ENCODE measurements around the gene TMEM63B. TPM values are rescaled to one million over a fixed set of nuclear protein-coding genes. Genes with fewer than 3 reads are reported as not detected.
A peak's percentile ranks its signal among the peaks of the same experiment; 100 is the strongest.

Gene TMEM63B
- total and polyA plus RNA-seq, 4 donors = 49.0 to 94.5 (median 88.3) TPM

- Histone ChIP-seq H3K4me3 (no peak overlapping the region), H3K9ac (ENCODE audit: insufficient read depth in 1 of 2, low read length in 2 of 2) (no peak overlapping the region), H3K9me3 (ENCODE audit: control insufficient read depth in 4 of 4, insufficient read depth in 3 of 4, low read length in 3 of 4) (no peaks in the 10 kb centered on the region), H3K4me1 (ENCODE audit: control insufficient read depth in 5 of 5, insufficient read depth in 5 of 5, low read length in 5 of 5) (peaks cover 0 to 6% (median 0%) of the 10 kb centered on the region in 5 donors), H3K27ac (ENCODE audit: low read depth in 1 of 2, low read length in 1 of 2) (no peak overlapping the region), H3K27me3 (ENCODE audit: control insufficient read depth in 3 of 3, insufficient read depth in 3 of 3, low read length in 2 of 3) (peaks cover 0 to 3% (median 0%) of the 10 kb centered on the region in 3 donors), H3K36me3 (ENCODE audit: control insufficient read depth in 4 of 4, insufficient read depth in 4 of 4, low read length in 4 of 4) (no peaks in the 10 kb centered on the region)
- DNase-seq (no peak), ATAC-seq (ENCODE audit: insufficient read depth, low FRiP score) (no peak)
- no peak for TF ChIP-seq CTCF (IDR thresholded peaks at IDR 0.05; ENCODE audit: control extremely low read depth, extremely low read depth)
- 72 to 82% methylated on average over 15 of the region's 15 CpGs for WGBS, 2 donors
Observed at GRCh38 chr6:44176130-44176761, 48.9 kb downstream of the TMEM63B start.

- 44 to 56% methylated on average over 24 of the region's 24 CpGs for WGBS, 2 donors
- H3K36me3 ChIP-seq (ENCODE audit: control insufficient read depth in 4 of 4, insufficient read depth in 4 of 4, low read length in 4 of 4) = no peaks in the 10 kb centered on the region
- no peak overlapping the region for H3K9ac ChIP-seq (ENCODE audit: insufficient read depth in 1 of 2, low read length in 2 of 2)
- DNase-seq (no peak), ATAC-seq (ENCODE audit: insufficient read depth, low FRiP score) (no peak)
- H3K27me3 ChIP-seq (ENCODE audit: control insufficient read depth in 3 of 3, insufficient read depth in 3 of 3, low read length in 2 of 3) = peaks cover 0 to 3% (median 0%) of the 10 kb centered on the region in 3 donors
- H3K4me1 ChIP-seq (ENCODE audit: control insufficient read depth in 5 of 5, insufficient read depth in 5 of 5, low read length in 5 of 5) = peaks cover 0 to 6% (median 0%) of the 10 kb centered on the region in 5 donors
- no peak overlapping the region for H3K27ac ChIP-seq (ENCODE audit: low read depth in 1 of 2, low read length in 1 of 2)
- no peak for TF ChIP-seq CTCF (IDR thresholded peaks at IDR 0.05; ENCODE audit: control extremely low read depth, extremely low read depth)
- no peaks in the 10 kb centered on the region for H3K9me3 ChIP-seq (ENCODE audit: control insufficient read depth in 4 of 4, insufficient read depth in 3 of 4, low read length in 3 of 4)
- H3K4me3 ChIP-seq = no peak overlapping the region
Observed at GRCh38 chr6:44176762-44177509, 49.6 kb downstream of the TMEM63B start.

- no peak overlapping the region for H3K27ac ChIP-seq (ENCODE audit: low read depth in 1 of 2, low read length in 1 of 2)
- 76 to 87% methylated on average over 13 of the region's 13 CpGs for WGBS, 2 donors
- no peaks in the 10 kb centered on the region for H3K9me3 ChIP-seq (ENCODE audit: control insufficient read depth in 4 of 4, insufficient read depth in 3 of 4, low read length in 3 of 4)
- peak; percentile 41 for ATAC-seq (ENCODE audit: insufficient read depth, low FRiP score)
- no peak overlapping the region for H3K4me3 ChIP-seq
- peak in 2 of 3 donors; percentile 22 to 25 for DNase-seq
- peaks cover 0 to 4% (median 0%) of the 10 kb centered on the region in 5 donors for H3K4me1 ChIP-seq (ENCODE audit: control insufficient read depth in 5 of 5, insufficient read depth in 5 of 5, low read length in 5 of 5)
- H3K36me3 ChIP-seq (ENCODE audit: control insufficient read depth in 4 of 4, insufficient read depth in 4 of 4, low read length in 4 of 4) = no peaks in the 10 kb centered on the region
- H3K9ac ChIP-seq (ENCODE audit: insufficient read depth in 1 of 2, low read length in 2 of 2) = no peak overlapping the region
- H3K27me3 ChIP-seq (ENCODE audit: control insufficient read depth in 3 of 3, insufficient read depth in 3 of 3, low read length in 2 of 3) = peaks cover 0 to 3% (median 0%) of the 10 kb centered on the region in 3 donors
- no peak for TF ChIP-seq CTCF (IDR thresholded peaks at IDR 0.05; ENCODE audit: control extremely low read depth, extremely low read depth)
Observed at GRCh38 chr6:44177691-44178423, 50.5 kb downstream of the TMEM63B start.
